Endothelial cell of umbilical vein (primary cell): ENCODE results near the gene EFHC1. TPM values are rescaled to one million over a fixed set of nuclear protein-coding genes. Genes with fewer than 3 reads are reported as not detected.

Source experiments
- BruUV-seq: library from RNA; stranded (reverse); fragments of 400-500 nt; replicated peaks from 2 replicates; lab custom pipeline; 2021; lab: Mats Ljungman, UMichigan
- CTCF ChIA-PET: fragments of 300-600, 350-600 bp; sonication (Branson Sonifier 250); formaldehyde crosslinking; loops from one replicate; lab custom pipeline; 2021; ENCODE audit warnings: antibody characterized with exemption, inconsistent platforms; lab: Charles Lee
- POLR2A ChIA-PET: fragments of 300-600, 350-600 bp; sonication (Branson Sonifier 250); formaldehyde crosslinking; loops from one replicate; lab custom pipeline; 2021; ENCODE audit warnings: antibody characterized with exemption, inconsistent platforms; lab: Charles Lee
- DNase-seq: peaks from one replicate; pipeline ENCODE4 v3.0.0-alpha.2; 2011; ENCODE audit warnings: low read depth, low spot score
- FAIRE-seq: peaks from 2 replicates; lab custom pipeline; 2011; peaks lifted over from hg19 to GRCh38; lab: Jason Lieb, UNC
- H2AFZ ChIP-seq: 2 replicates; pipeline ENCODE4 v1.6.0; 2012; ENCODE audit warnings: low read depth, low read length, control low read depth, inconsistent platforms
- H3K27ac ChIP-seq: 2 replicates; pipeline ENCODE4 v1.5.1; 2011; ENCODE audit warnings: low read depth, mild to moderate bottlenecking, control low read depth, low read length, moderate library complexity; ENCODE audit not compliant: insufficient read depth
- H3K27me3 ChIP-seq, 2 experiments: 2 replicates each; pipeline versions ENCODE4 v1.6.0 to v1.6.1; 2011; ENCODE audit warnings: low read length in 2 of 2, mixed read lengths in 1 of 2; ENCODE audit not compliant: control insufficient read depth in 2 of 2, insufficient read depth in 2 of 2
- H3K36me3 ChIP-seq, 2 experiments: 2 replicates in 1 of 2; 3 replicates in 1 of 2; pipeline ENCODE4 v1.5.1; 2011; ENCODE audit warnings: low read length in 2 of 2, mild to moderate bottlenecking in 1 of 2, moderate library complexity in 1 of 2; ENCODE audit not compliant: control insufficient read depth in 2 of 2, insufficient read depth in 2 of 2; ENCODE audit errors: extremely low read depth in 1 of 2
- H3K4me1 ChIP-seq: 3 replicates; pipeline ENCODE4 v1.5.1; 2011; ENCODE audit warnings: mild to moderate bottlenecking, low read length; ENCODE audit not compliant: control insufficient read depth, insufficient read depth; ENCODE audit errors: extremely low read depth
- H3K4me2 ChIP-seq: 2 replicates; pipeline ENCODE4 v1.6.1; 2011; ENCODE audit warnings: low read length, control low read depth, mixed read lengths; ENCODE audit not compliant: insufficient read depth
- H3K4me3 ChIP-seq, 3 experiments: fragments of 200-600 bp in 1 of 3; sonication (generic), shearing (Covaris generic) in 1 of 3; replicated peaks in 1 of 3; 2 replicates each; pipeline ENCODE4 v1.5.1; 2011 to 2016; ENCODE audit warnings: control low read depth in 3 of 3, low read length in 3 of 3, mild to moderate bottlenecking in 2 of 3, inconsistent platforms in 1 of 3, low read depth in 1 of 3, moderate library complexity in 1 of 3; ENCODE audit not compliant: insufficient read depth in 1 of 3
- H3K79me2 ChIP-seq: 2 replicates; pipeline ENCODE4 v1.6.0; 2012; ENCODE audit warnings: low read length, inconsistent platforms; ENCODE audit not compliant: control insufficient read depth, insufficient read depth
- H3K9ac ChIP-seq: replicated peaks from 2 replicates; pipeline ENCODE3; 2011; ENCODE audit warnings: low read length, control low read depth; ENCODE audit not compliant: insufficient read depth; ENCODE audit errors: extremely low read depth
- H3K9me1 ChIP-seq: replicated peaks from 3 replicates; pipeline ENCODE4 v1.6.0; 2011; ENCODE audit warnings: mild to moderate bottlenecking, low read length; ENCODE audit not compliant: control insufficient read depth, insufficient read depth; ENCODE audit errors: extremely low read depth
- H3K9me3 ChIP-seq: replicated peaks from 2 replicates; pipeline ENCODE4 v1.5.1; 2012; ENCODE audit warnings: low read length, inconsistent platforms; ENCODE audit not compliant: control insufficient read depth, insufficient read depth
- H4K20me1 ChIP-seq: replicated peaks from 2 replicates; pipeline ENCODE3; 2011; ENCODE audit warnings: mild to moderate bottlenecking, low read length; ENCODE audit not compliant: control insufficient read depth, insufficient read depth; ENCODE audit errors: extremely low read depth
- CTCF ChIP-seq, 2 donors: IDR thresholded peaks; 1 replicate in 1 of 2; 2 replicates in 1 of 2; pipeline ENCODE4 v1.5.1; 2011; ENCODE audit warnings: low read length in 2 of 2, mild to moderate bottlenecking in 2 of 2, moderate library complexity in 2 of 2, control low read depth in 1 of 2, inconsistent platforms in 1 of 2, low read depth in 1 of 2; ENCODE audit not compliant: insufficient read depth in 1 of 2; ENCODE audit errors: extremely low read depth in 1 of 2
- FOS ChIP-seq: IDR thresholded peaks from 2 replicates; pipeline ENCODE4 v1.6.1; 2011; ENCODE audit warnings: mild to moderate bottlenecking, low read length, moderate library complexity, borderline replicate concordance; ENCODE audit not compliant: insufficient read depth
- GATA2 ChIP-seq: IDR thresholded peaks from 2 replicates; pipeline ENCODE4 v1.7.0; 2011; ENCODE audit warnings: low read depth, mild to moderate bottlenecking, moderate library complexity, mixed read lengths, low read length; ENCODE audit not compliant: insufficient read length, insufficient read depth
- JUN ChIP-seq: IDR thresholded peaks from 2 replicates; pipeline ENCODE4 v1.6.1; 2011; ENCODE audit warnings: borderline replicate concordance, low read depth; ENCODE audit not compliant: insufficient read length, insufficient read depth
- MAX ChIP-seq: IDR thresholded peaks from 2 replicates; pipeline ENCODE4 v1.6.1; 2011; ENCODE audit not compliant: insufficient read depth, insufficient read length
- POLR2A ChIP-seq: IDR thresholded peaks from 2 replicates; pipeline ENCODE4 v1.6.1; 2012; ENCODE audit warnings: low read depth, mild to moderate bottlenecking, control low read depth, low read length
- POLR2AphosphoS5 ChIP-seq: IDR thresholded peaks from 2 replicates; pipeline ENCODE4 v1.6.1; 2012; ENCODE audit warnings: low read depth, mild to moderate bottlenecking, control low read depth, low read length, moderate library complexity; ENCODE audit not compliant: insufficient read depth
- dilution Hi-C: fragments of 300-500 bp; cut with MboI; formaldehyde crosslinking; loops from one replicate; pipeline ENCODE4 v1.15.0; 2019; ENCODE audit warnings: low sequenced_read_pairs; ENCODE audit not compliant: extremely low pct_ligation_motif_present
- intact Hi-C: fragments of 100-400 bp; cut with micrococcal nuclease; formaldehyde crosslinking; loops from one replicate; pipeline ENCODE4 v1.10.0; 2022
- polyA plus RNA-seq, 4 experiments: library from polyadenylated mRNA; depleted of rRNA in 3 of 4; stranded (reverse) in 3 of 4; unstranded in 1 of 4; fragments of >200 nt; gene quantifications; 2 replicates each; pipeline versions ENCODE4 v1.2.1 to v1.2.3, GENCODE V29; 2011 to 2012; ENCODE audit warnings: missing spikeins in 1 of 4
- total RNA-seq: library from RNA; stranded (reverse); gene quantifications from 2 replicates; pipeline ENCODE4 v1.2.3, GENCODE V29; 2021

EFHC1 gene
- total and polyA plus RNA-seq, 2 donors (not counting 3 experiments of a cell fraction or from before 2014, with no cell fraction given) = 14.6 to 17.6 TPM

- no peak overlapping the region for H3K4me2 ChIP-seq
- CTCF ChIA-PET = interaction anchor here (0.8 kb wide), 1 partner anchor 101 kb away, joined by 4 read pairs; no protein-coding TSS in a partner anchor
Observed at GRCh38 chr6:52508261-52508739, 88.2 kb downstream of the EFHC1 start.

More at GRCh38 chr6:52508261-52508739, 88.2 kb downstream of the EFHC1 start:
- intact Hi-C loops = no loop called here
- Histone ChIP-seq H2AFZ (no peak overlapping the region), H3K9me1 (no peaks in the 10 kb centered on the region), H3K4me1 (peaks cover 65% of the 10 kb centered on the region), H3K79me2 (no peaks in the 10 kb centered on the region), H3K27ac (no peak overlapping the region), H3K9me3 (no peaks in the 10 kb centered on the region), H4K20me1 (no peaks in the 10 kb centered on the region), H3K27me3 (no peaks in the 10 kb centered on the region), H3K36me3 (peaks cover 26 to 45% of the 10 kb centered on the region in 2 experiments), H3K9ac (no peak overlapping the region), H3K4me3 (no peak overlapping the region)
- no peak for TF ChIP-seq POLR2A
- TF ChIP-seq POLR2AphosphoS5 = no peak
- no peak for TF ChIP-seq JUN
- TF ChIP-seq GATA2 = no peak
- TF ChIP-seq FOS = no peak
- no peak for TF ChIP-seq CTCF (IDR thresholded peaks at IDR 0.05; ENCODE audit: extremely low read depth in 1 of 2, insufficient read depth in 1 of 2, low read depth in 1 of 2, low read length in 2 of 2)
- TF ChIP-seq MAX = no peak
- BruUV-seq = no TSS peak
- FAIRE-seq = no peak
- dilution Hi-C loops = no loop called here
- POLR2A ChIA-PET = no interaction called here
- no peak for DNase-seq
